Glutamatergic neuron (in vitro differentiated cells): Measurements from ENCODE around the gene KLC4. TPM values are rescaled to one million over a fixed set of nuclear protein-coding genes. Genes with fewer than 3 reads are reported as not detected.

Source experiments
- DNase-seq: peaks from one replicate; pipeline ENCODE4 v3.0.0; 2022
- H3K27ac Mint-ChIP-seq: one replicate; pipeline ENCODE4 v1.8.0; 2020; ENCODE audit warnings: mild to moderate bottlenecking, mixed read lengths, inconsistent platforms; ENCODE audit not compliant: unreplicated experiment
- H3K27me3 Mint-ChIP-seq: one replicate; pipeline ENCODE4 v1.8.0; 2020; ENCODE audit warnings: mild to moderate bottlenecking, moderate library complexity, mixed read lengths, inconsistent platforms; ENCODE audit not compliant: unreplicated experiment
- H3K36me3 Mint-ChIP-seq: one replicate; pipeline ENCODE4 v1.8.0; 2020; ENCODE audit warnings: mild to moderate bottlenecking, mixed read lengths, inconsistent platforms; ENCODE audit not compliant: unreplicated experiment
- H3K4me1 Mint-ChIP-seq: one replicate; pipeline ENCODE4 v1.8.0; 2020; ENCODE audit warnings: mild to moderate bottlenecking, low read depth, mixed read lengths, inconsistent platforms; ENCODE audit not compliant: unreplicated experiment
- H3K4me3 Mint-ChIP-seq: one replicate; pipeline ENCODE4 v1.8.0; 2020; ENCODE audit warnings: mild to moderate bottlenecking, mixed read lengths, inconsistent platforms; ENCODE audit not compliant: unreplicated experiment
- H3K9me3 Mint-ChIP-seq: one replicate; pipeline ENCODE4 v1.8.0; 2020; ENCODE audit warnings: mild to moderate bottlenecking, moderate library complexity, mixed read lengths, inconsistent platforms; ENCODE audit not compliant: unreplicated experiment
- CTCF ChIP-seq: fragments of 200-600 bp; sonication (generic); IDR thresholded peaks from one replicate; pipeline ENCODE4 v1.5.0; 2021; ENCODE audit not compliant: partially characterized antibody, unreplicated experiment
- total RNA-seq: library from RNA; stranded (reverse); fragmentation: NEBNext Ultra II Directional; extraction: Animal tissue kit (Norgen Biotek cat#: 25700); gene quantifications from one replicate; pipeline ENCODE4 v1.2.1, GENCODE V29; 2021; ENCODE audit not compliant: unreplicated experiment

The KLC4 gene
- total RNA-seq, 1 donor from 2014 or later, result 62.3 TPM

DNA sequence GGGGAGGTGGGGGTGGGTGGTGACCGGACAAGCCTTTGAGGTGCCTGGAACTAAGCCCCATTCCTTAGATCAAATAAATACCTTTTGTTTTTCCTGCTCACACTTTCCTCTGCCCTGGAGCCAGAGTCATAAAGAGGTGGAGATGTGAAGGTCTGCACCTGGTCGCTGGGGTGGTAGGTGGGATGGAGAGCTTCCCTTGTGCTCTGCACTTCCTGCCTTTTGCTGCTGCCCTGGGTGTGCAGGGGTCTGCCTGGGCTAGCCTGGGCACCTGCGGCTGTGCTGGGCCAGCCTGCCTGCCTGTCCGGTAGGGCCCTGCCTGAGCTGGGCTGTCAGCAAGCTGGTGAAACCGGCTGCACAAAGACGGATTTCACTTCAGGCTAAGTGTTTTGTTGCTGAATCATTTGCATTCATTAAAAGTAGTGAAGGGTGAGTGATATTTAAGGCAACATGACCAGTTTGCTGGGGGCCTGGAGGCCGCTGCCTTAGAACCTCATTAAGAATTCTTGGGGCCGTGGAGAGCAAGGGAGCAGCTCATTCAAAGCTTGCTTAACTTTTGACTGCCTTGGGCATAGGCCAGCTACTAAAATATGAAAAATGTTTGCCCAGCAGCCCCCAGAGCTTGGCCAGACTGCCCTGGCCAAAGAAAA is 37.1 kb downstream of the KLC4 start:
- H3K4me3 Mint-ChIP-seq, result no peak overlapping the region
- peaks cover 2% of the 10 kb centered on the region for H3K9me3 Mint-ChIP-seq
- H3K4me1 Mint-ChIP-seq, result peaks cover 37% of the 10 kb centered on the region
- no peak for TF ChIP-seq CTCF
- H3K36me3 Mint-ChIP-seq, result no peaks in the 10 kb centered on the region
- H3K27ac Mint-ChIP-seq, result peak overlapping the region; percentile 53
- no peaks in the 10 kb centered on the region for H3K27me3 Mint-ChIP-seq
- DNase-seq, result no peak

DNA sequence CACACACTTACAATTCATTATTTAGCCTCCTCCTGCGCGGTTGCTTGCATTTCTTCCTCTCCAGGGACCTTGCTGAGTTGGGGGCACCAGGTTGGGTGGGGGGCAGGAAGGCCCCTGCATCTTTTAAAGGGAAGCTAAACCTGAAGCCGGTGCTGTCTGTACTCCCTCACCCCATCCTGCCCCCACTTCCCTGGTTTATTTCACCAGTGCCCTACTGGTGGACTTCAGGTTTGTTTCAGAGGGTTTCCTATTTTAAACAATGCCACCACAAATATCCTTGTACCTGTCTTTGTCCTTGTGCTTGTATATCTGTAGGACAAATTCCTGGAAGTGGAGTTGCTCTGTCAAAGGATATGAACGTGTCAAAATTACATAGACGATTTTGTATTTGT is 37.7 kb downstream of the KLC4 start:
- DNase-seq, result no peak
- H3K27me3 Mint-ChIP-seq, result no peaks in the 10 kb centered on the region
- no peak for TF ChIP-seq CTCF
- H3K9me3 Mint-ChIP-seq, result peaks cover 2% of the 10 kb centered on the region
- H3K4me3 Mint-ChIP-seq, result no peak overlapping the region
- H3K36me3 Mint-ChIP-seq, result no peaks in the 10 kb centered on the region
- peak overlapping the region; percentile 53 for H3K27ac Mint-ChIP-seq
- H3K4me1 Mint-ChIP-seq, result peaks cover 37% of the 10 kb centered on the region

DNA sequence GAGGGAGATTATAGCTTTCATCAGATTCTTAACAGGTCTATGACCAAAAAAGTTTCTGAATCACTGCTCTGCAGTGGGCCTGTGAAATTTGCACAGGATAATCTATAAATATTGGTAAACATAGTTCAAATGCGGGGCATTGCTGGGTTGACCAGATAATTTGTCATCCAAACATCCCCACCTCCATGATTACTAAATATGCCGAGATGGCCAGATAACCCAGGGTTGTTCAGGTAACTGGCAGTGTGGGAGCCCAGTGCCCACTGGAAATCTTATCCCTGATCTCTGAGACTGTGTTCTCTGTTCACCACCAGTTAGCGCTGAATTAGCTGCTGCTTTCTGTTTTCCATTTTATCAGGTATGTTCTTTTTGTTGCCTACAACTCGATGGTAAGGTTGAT is 38.1 kb downstream of the KLC4 start:
- Mint-ChIP-seq H3K4me1 (peaks cover 37% of the 10 kb centered on the region), H3K36me3 (no peaks in the 10 kb centered on the region), H3K4me3 (no peak overlapping the region), H3K9me3 (peaks cover 2% of the 10 kb centered on the region), H3K27ac (peak overlapping the region; percentile 53), H3K27me3 (no peaks in the 10 kb centered on the region)
- no peak for DNase-seq
- no peak for TF ChIP-seq CTCF

- Mint-ChIP-seq H3K4me1 (peaks cover 29% of the 10 kb centered on the region), H3K36me3 (no peaks in the 10 kb centered on the region), H3K4me3 (no peak overlapping the region), H3K27me3 (no peaks in the 10 kb centered on the region), H3K27ac (no peak overlapping the region), H3K9me3 (peaks cover 3% of the 10 kb centered on the region)
- DNase-seq, result no peak
- no peak for TF ChIP-seq CTCF
Observed at GRCh38 chr6:43101497-43101896, 42.1 kb downstream of the KLC4 start.

DNA sequence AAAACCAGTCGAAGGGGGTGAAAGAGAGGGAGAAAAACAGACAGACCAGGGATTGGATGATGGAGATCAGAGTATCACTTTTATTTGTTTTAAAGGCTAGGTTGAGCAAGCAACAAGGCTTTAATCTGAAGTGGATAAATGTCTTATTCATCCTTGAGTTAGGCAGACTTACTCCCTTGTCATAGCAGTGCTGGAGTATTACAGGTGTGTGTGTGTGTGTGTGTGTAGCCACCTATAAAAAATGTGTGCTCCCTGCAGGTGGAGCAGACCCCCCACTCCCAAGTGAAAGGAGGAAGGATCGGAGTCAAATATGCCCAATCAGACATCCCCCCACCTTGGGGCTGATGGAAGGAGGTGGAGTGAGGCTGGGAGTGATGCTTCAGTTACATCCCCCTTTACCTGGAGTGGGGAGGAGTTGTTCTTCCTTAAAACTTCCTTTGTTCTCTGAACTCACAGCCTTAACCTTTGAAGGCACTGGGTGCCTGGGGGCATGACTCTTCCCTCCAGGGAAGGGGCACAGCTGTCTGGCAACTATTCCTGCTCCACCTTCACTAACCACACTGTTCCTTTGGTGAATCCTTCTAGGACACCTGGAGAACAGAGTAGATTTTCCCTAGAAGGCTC is 43.9 kb downstream of the KLC4 start:
- no peak for DNase-seq
- Mint-ChIP-seq H3K4me1 (peaks cover 19% of the 10 kb centered on the region), H3K27me3 (no peaks in the 10 kb centered on the region), H3K9me3 (peaks cover 11% of the 10 kb centered on the region), H3K27ac (peak overlapping the region; percentile 43), H3K4me3 (no peak overlapping the region), H3K36me3 (no peaks in the 10 kb centered on the region)
- no peak for TF ChIP-seq CTCF
